ENCODE measurements around the gene GRIN2C.

The GRIN2C gene

GRCh38 chr17:74890554-74890953 lies 30.9 kb upstream of the GRIN2C start:
- TF ChIP-seq CTCF (conservative IDR thresholded peaks at IDR 0.05; ENCODE audit: low read depth, low read length), result no peak
- no peak overlapping the region for H3K4me3 ChIP-seq (ENCODE audit: low read length)
- no peak for DNase-seq (ENCODE audit: low read depth)

GRCh38 chr17:74888469-74888868 lies 28.8 kb upstream of the GRIN2C start:
- no peak for TF ChIP-seq CTCF (conservative IDR thresholded peaks at IDR 0.05; ENCODE audit: low read depth, low read length)
- DNase-seq (ENCODE audit: low read depth), result no peak
- no peak overlapping the region for H3K4me3 ChIP-seq (ENCODE audit: low read length)

- H3K4me3 ChIP-seq (ENCODE audit: low read length), result no peak overlapping the region
- no peak for TF ChIP-seq CTCF (conservative IDR thresholded peaks at IDR 0.05; ENCODE audit: low read depth, low read length)
- no peak for DNase-seq (ENCODE audit: low read depth)
These were observed 23.6 kb upstream of the GRIN2C start for GRCh38 chr17:74883241-74883745.

GRCh38 chr17:74882517-74883240 lies 23.0 kb upstream of the GRIN2C start:
- TF ChIP-seq CTCF (conservative IDR thresholded peaks at IDR 0.05; ENCODE audit: low read depth, low read length), result no peak
- H3K4me3 ChIP-seq (ENCODE audit: low read length), result no peak overlapping the region
- DNase-seq (ENCODE audit: low read depth), result no peak

GRCh38 chr17:74881073-74881472 lies 21.4 kb upstream of the GRIN2C start:
- no peak for TF ChIP-seq CTCF (conservative IDR thresholded peaks at IDR 0.05; ENCODE audit: low read depth, low read length)
- no peak overlapping the region for H3K4me3 ChIP-seq (ENCODE audit: low read length)
- no peak for DNase-seq (ENCODE audit: low read depth)

GRCh38 chr17:74879308-74879707 lies 19.6 kb upstream of the GRIN2C start:
- no peak for DNase-seq (ENCODE audit: low read depth)
- H3K4me3 ChIP-seq (ENCODE audit: low read length), result no peak overlapping the region
- no peak for TF ChIP-seq CTCF (conservative IDR thresholded peaks at IDR 0.05; ENCODE audit: low read depth, low read length)

GRCh38 chr17:74878658-74879057 lies 19.0 kb upstream of the GRIN2C start:
- no peak for DNase-seq (ENCODE audit: low read depth)
- no peak for TF ChIP-seq CTCF (conservative IDR thresholded peaks at IDR 0.05; ENCODE audit: low read depth, low read length)
- H3K4me3 ChIP-seq (ENCODE audit: low read length), result no peak overlapping the region

Measured in retinal pigment epithelial cell (primary cell).